Transverse colon (tissue), 3 donors: ENCODE data around the gene NDUFS3.

Source experiments
- POLR2A ChIP-seq: fragments of 450-650 bp; IDR thresholded peaks from one replicate; pipeline ENCODE4 v1.6.1; 2016; ENCODE audit warnings: antibody characterized with exemption, mild to moderate bottlenecking, moderate library complexity
- POLR2AphosphoS5 ChIP-seq, 3 donors: sonication (generic); formaldehyde crosslinking; IDR thresholded peaks; one replicate each; pipeline ENCODE4 v1.6.1; 2016; ENCODE audit warnings: antibody characterized with exemption in 3 of 3

- no peak for TF ChIP-seq POLR2AphosphoS5 (IDR thresholded peaks at IDR 0.05)
- TF ChIP-seq POLR2A = no peak
These were observed 27.0 kb downstream of the NDUFS3 start for GRCh38 chr11:47605921-47606320.
